ENCODE results near the gene OLFM2. TPM values are rescaled to one million over a fixed set of nuclear protein-coding genes. Genes with fewer than 3 reads are reported as not detected.
"Not testable (repeated sequence)": the region's sequence is repeated elsewhere in the genome, so short reads cannot be mapped to it uniquely, and the experiment has no call there.

Gene OLFM2
- total RNA-seq, 1 experiment from 2014 or later, result 3.4 TPM

DNA sequence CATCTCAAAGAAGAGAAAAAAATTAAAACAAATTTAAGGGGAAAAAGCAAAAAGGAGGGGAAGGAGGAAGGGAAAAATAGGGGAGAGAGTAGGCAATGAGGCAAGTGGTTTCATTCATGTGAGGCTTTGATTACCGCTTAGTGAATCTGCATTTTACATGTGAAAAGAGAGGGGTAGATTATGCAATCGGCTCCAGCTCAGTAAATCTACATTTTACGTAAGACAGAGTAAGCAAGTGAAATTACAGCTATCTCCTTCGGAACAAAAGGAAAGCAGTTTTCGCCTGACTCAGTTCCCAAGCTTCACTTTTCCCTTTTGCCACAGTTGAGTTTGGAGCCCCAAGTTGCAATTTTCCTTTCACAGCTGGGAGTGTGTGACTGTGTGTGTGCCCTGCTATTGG lies 16.0 kb upstream of the OLFM2 start:
- Histone ChIP-seq H3K27ac (no peak overlapping the region), H3K4me2 (no peak overlapping the region), H2AFZ (no peak overlapping the region), H3K27me3 (ENCODE audit: insufficient read depth, low read depth) (peaks cover 55% of the 10 kb centered on the region), H3K36me3 (ENCODE audit: low read depth) (no peaks in the 10 kb centered on the region), H4K20me1 (ENCODE audit: insufficient read depth) (no peaks in the 10 kb centered on the region), H3K9me3 (ENCODE audit: insufficient read depth, low read depth) (no peaks in the 10 kb centered on the region; the same call in 1 of the 2 replicates), H3K4me1 (replicated peaks; ENCODE audit: insufficient read depth) (no peaks in the 10 kb centered on the region), H3K9me2 (ENCODE audit: insufficient read depth) (no peaks in the 10 kb centered on the region), H3K4me3 (no peak overlapping the region), H3K79me2 (ENCODE audit: low read depth) (no peaks in the 10 kb centered on the region), H3F3A (ENCODE audit: insufficient read depth, low read depth) (no peaks in the 10 kb centered on the region)
- ChIA-PET CTCF (no interaction called here), POLR2A (ENCODE audit: unreplicated experiment) (no interaction called here)
- DNase-seq, result no peak
- intact Hi-C loops (cut with micrococcal nuclease; ENCODE audit: unreplicated experiment), result no loop called here
- TF ChIP-seq, protein P1, sequence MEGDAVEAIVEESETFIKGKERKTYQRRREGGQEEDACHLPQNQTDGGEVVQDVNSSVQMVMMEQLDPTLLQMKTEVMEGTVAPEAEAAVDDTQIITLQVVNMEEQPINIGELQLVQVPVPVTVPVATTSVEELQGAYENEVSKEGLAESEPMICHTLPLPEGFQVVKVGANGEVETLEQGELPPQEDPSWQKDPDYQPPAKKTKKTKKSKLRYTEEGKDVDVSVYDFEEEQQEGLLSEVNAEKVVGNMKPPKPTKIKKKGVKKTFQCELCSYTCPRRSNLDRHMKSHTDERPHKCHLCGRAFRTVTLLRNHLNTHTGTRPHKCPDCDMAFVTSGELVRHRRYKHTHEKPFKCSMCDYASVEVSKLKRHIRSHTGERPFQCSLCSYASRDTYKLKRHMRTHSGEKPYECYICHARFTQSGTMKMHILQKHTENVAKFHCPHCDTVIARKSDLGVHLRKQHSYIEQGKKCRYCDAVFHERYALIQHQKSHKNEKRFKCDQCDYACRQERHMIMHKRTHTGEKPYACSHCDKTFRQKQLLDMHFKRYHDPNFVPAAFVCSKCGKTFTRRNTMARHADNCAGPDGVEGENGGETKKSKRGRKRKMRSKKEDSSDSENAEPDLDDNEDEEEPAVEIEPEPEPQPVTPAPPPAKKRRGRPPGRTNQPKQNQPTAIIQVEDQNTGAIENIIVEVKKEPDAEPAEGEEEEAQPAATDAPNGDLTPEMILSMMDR (conservative IDR thresholded peaks at IDR 0.05), result no peak
- no peak for TF ChIP-seq EZH2 (IDR thresholded peaks at IDR 0.05; ENCODE audit: low read depth)
- BruUV-seq (replicated peaks), result no TSS peak

DNA sequence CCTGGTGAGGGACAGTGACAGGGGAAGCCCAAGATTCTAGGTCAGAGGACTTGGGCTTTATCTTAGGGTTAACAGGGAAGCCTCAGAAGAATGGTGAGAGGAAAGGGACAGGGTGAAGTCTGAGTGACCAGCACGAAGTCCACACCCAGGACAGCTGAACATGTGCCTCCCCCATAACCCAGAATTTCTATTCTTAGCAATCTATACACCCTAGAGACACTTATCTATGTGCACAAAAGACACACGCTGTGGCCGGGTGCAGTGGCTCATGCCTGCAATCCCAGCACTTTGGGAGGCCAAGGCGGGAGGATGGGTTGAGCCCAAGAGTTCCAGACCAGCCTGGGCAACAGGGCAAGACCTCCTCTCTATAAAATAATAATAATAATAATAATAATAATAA lies 11.1 kb upstream of the OLFM2 start:
- ChIA-PET POLR2A (ENCODE audit: unreplicated experiment) (no interaction called here), CTCF (no interaction called here)
- H3K36me3 ChIP-seq (ENCODE audit: low read depth), result no peaks in the 10 kb centered on the region
- no peaks in the 10 kb centered on the region for H3K4me1 ChIP-seq (replicated peaks; ENCODE audit: insufficient read depth)
- H4K20me1 ChIP-seq (ENCODE audit: insufficient read depth), result no peaks in the 10 kb centered on the region
- no peaks in the 10 kb centered on the region for H3F3A ChIP-seq (ENCODE audit: insufficient read depth, low read depth)
- H3K9me2 ChIP-seq (ENCODE audit: insufficient read depth), result no peaks in the 10 kb centered on the region
- no peaks in the 10 kb centered on the region for H3K79me2 ChIP-seq (ENCODE audit: low read depth)
- BruUV-seq (replicated peaks), result no TSS peak
- intact Hi-C loops (cut with micrococcal nuclease; ENCODE audit: unreplicated experiment), result no loop called here
- TF ChIP-seq EZH2 (IDR thresholded peaks at IDR 0.05; ENCODE audit: low read depth), result no peak
- TF ChIP-seq, protein P1 (conservative IDR thresholded peaks at IDR 0.05), result no peak
- H3K27ac ChIP-seq, result no peak overlapping the region
- peaks cover 37% of the 10 kb centered on the region for H3K27me3 ChIP-seq (ENCODE audit: insufficient read depth, low read depth)
- DNase-seq, result no peak
- no peak overlapping the region for H3K4me2 ChIP-seq
- peaks cover 2% of the 10 kb centered on the region; the same call in 1 of the 2 replicates for H3K9me3 ChIP-seq (ENCODE audit: insufficient read depth, low read depth)
- H2AFZ ChIP-seq, result no peak overlapping the region
- H3K4me3 ChIP-seq, result no peak overlapping the region

DNA sequence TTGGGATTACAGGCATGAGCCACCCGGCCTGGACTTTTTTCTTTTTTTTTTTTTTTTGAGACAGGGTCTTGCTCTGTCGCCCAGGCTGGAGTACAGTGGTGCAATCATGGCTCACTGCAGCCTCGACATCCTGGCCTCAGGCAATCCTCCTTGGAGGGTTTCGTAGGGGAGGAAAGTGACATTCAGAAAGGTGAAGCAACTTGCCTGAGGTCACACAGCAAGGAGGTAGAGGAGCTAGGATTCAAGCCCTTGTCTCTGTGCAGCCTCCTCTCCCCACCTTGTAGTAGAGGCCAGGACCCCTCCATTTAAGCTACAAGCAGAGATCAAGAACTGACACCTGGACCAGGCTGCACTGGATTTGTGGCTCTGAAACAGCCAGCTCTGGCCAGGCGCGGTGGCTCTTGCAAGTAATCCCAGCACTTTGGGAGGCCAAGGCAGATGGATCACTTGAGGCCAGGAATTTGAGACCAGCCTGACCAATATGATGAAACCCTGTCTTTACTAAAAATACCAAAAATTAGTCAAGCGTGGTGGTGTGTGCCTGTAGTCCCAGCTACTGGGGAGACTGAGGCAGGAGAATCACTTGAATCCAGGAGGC lies 10.3 kb upstream of the OLFM2 start:
- H3K4me3 ChIP-seq; H3K79me2 ChIP-seq (ENCODE audit: low read depth); H3K36me3 ChIP-seq (ENCODE audit: low read depth); H3K4me1 ChIP-seq (replicated peaks; ENCODE audit: insufficient read depth); H3K9me2 ChIP-seq (ENCODE audit: insufficient read depth); CTCF ChIA-PET; H3K4me2 ChIP-seq; DNase-seq; H3F3A ChIP-seq (ENCODE audit: insufficient read depth, low read depth); H3K27ac ChIP-seq; H2AFZ ChIP-seq; H3K9me3 ChIP-seq (ENCODE audit: insufficient read depth, low read depth); BruUV-seq (replicated peaks); POLR2A ChIA-PET (ENCODE audit: unreplicated experiment); H4K20me1 ChIP-seq (ENCODE audit: insufficient read depth); intact Hi-C loops (cut with micrococcal nuclease; ENCODE audit: unreplicated experiment): not testable (repeated sequence)
- H3K27me3 ChIP-seq (ENCODE audit: insufficient read depth, low read depth), result peaks cover 37% of the 10 kb centered on the region
